ENCODE data around the gene SKOR2.

SKOR2 gene

DNA sequence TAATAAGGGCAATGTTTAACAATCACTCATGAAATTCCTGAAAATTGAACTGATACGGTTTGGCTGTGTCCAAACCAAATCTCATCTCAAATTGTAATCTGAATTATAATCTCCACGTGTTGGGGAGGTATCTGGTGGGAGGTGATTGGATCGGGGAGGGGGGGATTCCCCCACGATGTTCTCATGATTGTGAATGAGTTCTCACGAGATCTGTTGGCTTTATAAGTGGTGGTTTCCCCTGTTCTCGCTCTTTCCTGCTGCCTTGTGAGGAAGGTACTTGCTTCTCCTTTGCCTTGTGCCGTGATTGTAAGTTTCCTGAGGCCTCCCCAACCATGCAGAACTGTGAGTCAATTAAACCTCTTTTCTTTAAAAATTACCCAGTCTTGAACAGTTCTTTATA, 34.0 kb upstream of the SKOR2 start:
- DNase-seq (ENCODE audit: low read depth): no peak
- TF ChIP-seq, protein P1, sequence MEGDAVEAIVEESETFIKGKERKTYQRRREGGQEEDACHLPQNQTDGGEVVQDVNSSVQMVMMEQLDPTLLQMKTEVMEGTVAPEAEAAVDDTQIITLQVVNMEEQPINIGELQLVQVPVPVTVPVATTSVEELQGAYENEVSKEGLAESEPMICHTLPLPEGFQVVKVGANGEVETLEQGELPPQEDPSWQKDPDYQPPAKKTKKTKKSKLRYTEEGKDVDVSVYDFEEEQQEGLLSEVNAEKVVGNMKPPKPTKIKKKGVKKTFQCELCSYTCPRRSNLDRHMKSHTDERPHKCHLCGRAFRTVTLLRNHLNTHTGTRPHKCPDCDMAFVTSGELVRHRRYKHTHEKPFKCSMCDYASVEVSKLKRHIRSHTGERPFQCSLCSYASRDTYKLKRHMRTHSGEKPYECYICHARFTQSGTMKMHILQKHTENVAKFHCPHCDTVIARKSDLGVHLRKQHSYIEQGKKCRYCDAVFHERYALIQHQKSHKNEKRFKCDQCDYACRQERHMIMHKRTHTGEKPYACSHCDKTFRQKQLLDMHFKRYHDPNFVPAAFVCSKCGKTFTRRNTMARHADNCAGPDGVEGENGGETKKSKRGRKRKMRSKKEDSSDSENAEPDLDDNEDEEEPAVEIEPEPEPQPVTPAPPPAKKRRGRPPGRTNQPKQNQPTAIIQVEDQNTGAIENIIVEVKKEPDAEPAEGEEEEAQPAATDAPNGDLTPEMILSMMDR (IDR thresholded peaks at IDR 0.05; ENCODE audit: control insufficient read depth, insufficient read depth, low read depth, low read length, missing control alignments): no peak

DNA sequence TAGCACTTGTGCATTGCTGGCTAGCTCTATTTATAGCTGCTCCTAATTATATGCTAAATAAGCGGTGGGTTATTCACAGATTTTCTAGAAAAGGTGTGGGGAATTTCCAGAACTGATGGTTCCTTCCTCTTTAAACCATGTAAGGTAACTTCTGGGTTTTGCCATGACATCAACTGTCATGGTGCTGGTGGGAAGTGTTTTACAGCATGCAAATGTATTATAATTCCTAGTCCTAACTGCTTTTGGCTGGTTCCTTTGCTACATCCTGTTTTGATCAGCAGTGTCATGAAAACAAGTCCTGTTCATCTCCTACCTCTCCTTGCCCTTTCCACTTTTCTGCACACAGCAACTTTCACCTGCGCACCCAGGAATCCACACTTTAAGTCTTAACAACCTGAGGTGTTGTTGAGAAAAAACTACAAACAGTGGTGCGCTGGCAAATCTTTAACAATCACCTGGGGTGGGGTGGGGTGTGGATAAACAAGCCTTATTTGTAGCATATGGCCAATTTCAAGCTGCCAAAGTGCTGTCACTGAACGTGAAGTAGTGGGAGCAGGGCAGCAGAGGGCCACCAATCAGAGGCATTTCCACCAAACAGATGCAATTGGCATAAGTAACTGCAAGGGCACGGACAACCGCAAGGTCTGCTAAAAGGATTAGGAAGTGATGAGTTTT, 33.4 kb upstream of the SKOR2 start:
- no peak overlapping the region for H3K4me3 ChIP-seq (ENCODE audit: control insufficient read depth, low read depth, low read length)
- DNase-seq (ENCODE audit: low read depth): no peak
- TF ChIP-seq, protein P1 (IDR thresholded peaks at IDR 0.05; ENCODE audit: control insufficient read depth, insufficient read depth, low read depth, low read length, missing control alignments): no peak

More for the DNA sequence above, 34.0 kb upstream of the SKOR2 start:
- no peak overlapping the region for H3K4me3 ChIP-seq (ENCODE audit: control insufficient read depth, low read depth, low read length)

DNA sequence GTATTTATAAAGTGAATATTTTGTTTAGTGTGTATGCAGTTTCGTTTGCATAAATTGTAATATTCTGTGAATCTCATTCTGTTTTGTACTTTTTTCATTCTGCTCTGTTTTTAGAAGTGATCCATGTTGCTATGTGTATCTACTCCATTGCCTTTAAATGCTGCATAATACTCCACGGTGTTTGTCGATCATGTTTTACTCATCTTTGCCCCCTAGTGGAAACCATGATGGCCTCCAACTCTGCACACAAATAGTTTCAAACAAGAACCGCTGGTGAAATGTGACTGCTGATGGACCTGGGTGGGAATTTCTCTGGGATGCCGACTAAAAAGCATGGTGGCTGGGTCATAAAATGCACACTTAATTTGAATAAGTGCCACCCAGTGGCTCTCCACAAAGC, 32.0 kb upstream of the SKOR2 start:
- H3K4me3 ChIP-seq (ENCODE audit: control insufficient read depth, low read depth, low read length): no peak overlapping the region
- DNase-seq (ENCODE audit: low read depth): peak; percentile 1
- TF ChIP-seq, protein P1 (IDR thresholded peaks at IDR 0.05; ENCODE audit: control insufficient read depth, insufficient read depth, low read depth, low read length, missing control alignments): peak; percentile 61

DNA sequence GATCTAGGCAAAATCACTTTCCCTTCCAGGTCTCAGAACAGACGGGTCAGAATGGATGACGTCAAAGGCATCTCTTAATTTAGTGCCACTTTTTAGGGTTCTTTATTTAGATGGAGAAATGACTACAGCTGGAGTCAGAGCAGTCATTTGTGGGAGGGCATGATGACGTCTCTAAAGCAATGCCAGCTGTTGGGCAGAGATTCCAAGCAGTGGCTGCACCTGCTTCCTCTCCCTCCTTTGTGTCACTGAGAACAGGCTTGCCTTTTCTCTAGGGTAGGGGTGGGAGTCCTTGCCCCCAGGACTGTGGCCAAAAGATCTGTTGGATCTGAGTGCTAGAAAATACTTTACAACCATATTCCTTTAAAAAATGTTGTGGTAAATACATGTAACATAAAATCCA, 28.7 kb upstream of the SKOR2 start:
- TF ChIP-seq, protein P1 (IDR thresholded peaks at IDR 0.05; ENCODE audit: control insufficient read depth, insufficient read depth, low read depth, low read length, missing control alignments): no peak
- H3K4me3 ChIP-seq (ENCODE audit: control insufficient read depth, low read depth, low read length): no peak overlapping the region
- DNase-seq (ENCODE audit: low read depth): no peak

GRCh38 chr18:47274961-47275360, 23.5 kb upstream of the SKOR2 start:
- TF ChIP-seq, protein P1 (IDR thresholded peaks at IDR 0.05; ENCODE audit: control insufficient read depth, insufficient read depth, low read depth, low read length, missing control alignments): no peak
- no peak for DNase-seq (ENCODE audit: low read depth)

GRCh38 chr18:47265197-47265596, 13.7 kb upstream of the SKOR2 start:
- TF ChIP-seq, protein P1 (IDR thresholded peaks at IDR 0.05; ENCODE audit: control insufficient read depth, insufficient read depth, low read depth, low read length, missing control alignments): no peak
- DNase-seq (ENCODE audit: low read depth): peak; percentile 7
- H3K4me3 ChIP-seq (ENCODE audit: control insufficient read depth, low read depth, low read length): no peak overlapping the region

More at GRCh38 chr18:47274961-47275360, 23.5 kb upstream of the SKOR2 start:
- H3K4me3 ChIP-seq (ENCODE audit: control insufficient read depth, low read depth, low read length): no peak overlapping the region
